HG03280 (cell line): ENCODE data around the gene COPB2.

Experiments used
- ATAC-seq: cut with Tn5 transposase; IDR thresholded peaks from one replicate; pipeline ENCODE4 v1.9.1; 2021; ENCODE audit warnings: mild to moderate bottlenecking, moderate library complexity; ENCODE audit not compliant: unreplicated experiment

Gene COPB2

DNA sequence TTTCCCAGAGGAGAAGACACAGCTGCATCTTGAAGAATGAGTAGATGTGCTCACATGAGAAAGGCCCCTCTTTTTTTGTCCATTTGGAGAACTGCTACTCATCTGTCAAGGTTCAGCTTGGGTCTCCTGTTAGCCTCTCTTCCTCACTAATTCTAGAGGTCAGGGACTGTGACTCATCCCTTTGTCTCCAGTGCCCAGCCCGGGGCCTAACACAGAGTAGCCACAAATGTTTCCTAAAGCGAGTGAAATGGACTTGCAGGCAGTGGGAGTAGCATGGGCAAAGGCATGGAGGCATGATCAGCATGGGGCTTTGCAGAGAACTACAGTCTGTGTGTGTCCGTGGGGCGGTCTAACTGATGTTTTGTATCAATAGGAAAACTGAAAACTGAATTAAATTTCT, 79.6 kb downstream of the COPB2 start:
- ATAC-seq: no peak

DNA sequence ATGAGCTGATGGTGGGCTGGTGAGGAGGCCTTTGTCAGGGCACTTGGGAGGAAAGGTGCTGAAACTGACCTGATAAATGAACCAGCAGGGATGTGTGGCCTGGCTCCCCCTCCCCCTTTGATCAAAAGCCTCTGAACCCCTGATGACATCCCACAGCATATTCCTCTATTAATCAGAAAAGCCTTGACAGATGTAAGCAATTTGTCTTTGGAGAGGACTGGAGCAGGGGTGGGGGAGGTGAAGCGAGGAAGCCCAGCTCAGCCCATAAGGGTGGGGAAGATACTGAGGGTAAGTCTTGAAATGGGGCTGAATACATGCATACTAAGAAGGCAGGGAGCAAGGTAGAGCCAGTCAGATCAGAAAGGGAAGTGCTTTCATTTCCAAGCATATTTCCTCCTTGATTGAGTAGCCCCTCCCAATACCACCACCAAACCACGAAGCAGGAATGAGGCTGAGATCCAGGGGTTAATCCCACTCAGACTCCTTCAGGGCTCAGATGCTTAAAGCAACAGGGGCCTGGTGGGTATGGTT, 80.3 kb downstream of the COPB2 start:
- ATAC-seq: no peak

DNA sequence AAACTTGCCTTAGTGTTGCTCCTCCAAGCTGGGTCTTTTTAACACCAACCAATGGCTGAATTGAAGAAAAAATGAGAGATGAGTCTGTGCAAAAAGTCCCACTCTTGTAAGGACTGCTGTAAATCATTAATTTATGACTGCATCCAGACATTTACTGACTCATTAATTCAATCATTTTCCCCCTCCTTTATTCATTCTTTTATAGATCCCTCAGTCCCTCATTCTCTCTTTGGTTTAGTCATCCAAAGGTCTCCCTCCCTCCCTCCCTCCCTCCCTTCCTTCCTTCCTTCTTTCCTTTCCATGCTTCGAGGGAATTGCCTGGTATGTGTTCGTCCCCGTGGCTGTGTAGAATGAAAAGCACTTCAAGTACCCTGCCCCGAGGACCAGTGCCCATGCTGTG, 80.9 kb downstream of the COPB2 start:
- no peak for ATAC-seq

DNA sequence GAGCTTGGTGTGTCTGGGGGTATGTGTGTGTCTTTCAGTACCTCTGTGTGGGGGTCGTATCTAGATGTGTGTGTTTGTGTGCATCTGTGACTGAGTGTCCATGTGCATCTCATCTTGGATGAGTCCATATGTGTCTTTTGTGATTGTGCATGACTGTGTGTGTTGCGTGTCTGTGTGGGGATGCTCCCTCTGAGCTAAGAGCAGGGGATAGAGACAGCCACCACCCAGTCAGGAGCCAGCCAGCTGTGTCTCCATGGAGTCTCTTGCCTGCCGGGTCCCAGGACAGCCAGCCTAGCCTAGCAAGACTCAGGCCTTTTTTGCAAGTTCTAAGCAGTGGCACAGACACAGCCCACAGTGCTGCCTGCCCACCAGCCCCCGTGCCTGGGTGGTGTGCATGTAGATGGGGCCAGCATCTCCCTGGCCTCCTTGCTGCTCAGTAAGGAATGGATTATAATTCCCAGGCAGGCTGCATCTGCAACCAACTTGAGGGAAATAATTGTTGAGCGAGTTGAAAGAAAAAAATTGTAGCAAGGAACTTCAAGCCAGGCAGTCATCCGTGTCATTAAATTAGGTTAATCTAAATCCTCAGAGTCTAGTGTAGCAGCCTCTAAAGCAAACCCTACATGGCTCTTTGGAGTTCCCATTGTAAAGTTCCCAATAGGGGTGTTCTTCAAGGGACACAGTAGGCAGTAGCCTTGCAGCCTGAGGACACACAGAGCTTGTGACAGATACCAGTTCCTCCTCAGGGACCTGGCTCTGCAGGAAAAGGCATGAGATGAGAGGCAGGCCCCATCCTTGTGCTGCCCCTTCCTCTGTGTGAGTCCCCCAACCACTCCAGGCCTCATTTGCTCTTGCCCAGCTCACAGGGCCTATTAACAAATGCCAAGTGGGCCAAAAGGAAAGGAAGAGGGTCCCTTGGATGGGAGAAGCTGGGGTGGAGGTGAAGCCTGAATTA, 81.6 kb downstream of the COPB2 start:
- ATAC-seq: no peak
